Measurements from ENCODE around the gene LIMS2.

DNA sequence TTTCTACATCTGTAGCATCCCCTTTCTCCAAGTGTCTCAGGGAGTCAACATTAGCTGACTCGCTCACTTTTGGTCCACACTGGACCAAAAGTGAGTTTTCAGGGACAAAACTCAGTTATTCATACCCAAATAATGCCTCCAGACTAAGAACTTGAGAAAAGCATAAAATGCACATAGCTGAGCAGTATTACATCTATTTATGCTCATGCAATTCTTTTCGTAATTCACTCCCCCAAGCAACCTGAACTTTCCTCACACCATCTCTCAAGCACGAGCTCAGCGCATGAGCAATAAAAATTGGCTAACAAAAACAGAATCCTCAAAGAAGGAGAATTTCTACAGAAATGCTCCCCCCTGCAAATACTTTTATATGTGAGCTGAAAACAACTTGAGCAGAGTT, 42.9 kb upstream of the LIMS2 start:
- TF ChIP-seq GATA2 (IDR thresholded peaks at IDR 0.05; ENCODE audit: low read depth, low read length) (no peak), GATA3 (IDR thresholded peaks at IDR 0.05; ENCODE audit: low read depth, low read length) (no peak)

Data from SH-SY5Y (cell line).